ENCODE results near the gene MAP1S.

MAP1S gene

GRCh38 chr19:17722655-17723240 lies 3.5 kb downstream of the MAP1S start:
- Histone ChIP-seq H2AFZ (ENCODE audit: low read length) (no peak overlapping the region), H3K4me3 (ENCODE audit: low read length) (no peak overlapping the region), H3K79me2 (ENCODE audit: low read length) (peaks cover 14% of the 10 kb centered on the region), H3F3A (ENCODE audit: insufficient read depth, low read length) (no peaks in the 10 kb centered on the region), H3K9me3 (replicated peaks; ENCODE audit: insufficient read depth, low read length) (no peaks in the 10 kb centered on the region), H3K27me3 (replicated peaks; ENCODE audit: insufficient read depth, low read length) (no peaks in the 10 kb centered on the region), H3K4me1 (ENCODE audit: low read length) (peaks cover 13% of the 10 kb centered on the region), H4K20me1 (ENCODE audit: insufficient read depth, low read length) (no peaks in the 10 kb centered on the region), H3K36me3 (replicated peaks; ENCODE audit: insufficient read depth, low read length) (no peaks in the 10 kb centered on the region), H3K9ac (ENCODE audit: low read length) (no peak overlapping the region), H3K9me2 (replicated peaks; ENCODE audit: insufficient read depth, low read length) (no peaks in the 10 kb centered on the region), H3K4me2 (ENCODE audit: low read depth, low read length) (no peak overlapping the region), H3K27ac (ENCODE audit: low read length) (no peak overlapping the region)
- TF ChIP-seq EZH2 (optimal IDR thresholded peaks at IDR 0.05; ENCODE audit: low read depth, low read length) (no peak), EZH2phosphoT487 (IDR thresholded peaks at IDR 0.05; ENCODE audit: low read length) (no peak)
- TF ChIP-seq, protein P1, sequence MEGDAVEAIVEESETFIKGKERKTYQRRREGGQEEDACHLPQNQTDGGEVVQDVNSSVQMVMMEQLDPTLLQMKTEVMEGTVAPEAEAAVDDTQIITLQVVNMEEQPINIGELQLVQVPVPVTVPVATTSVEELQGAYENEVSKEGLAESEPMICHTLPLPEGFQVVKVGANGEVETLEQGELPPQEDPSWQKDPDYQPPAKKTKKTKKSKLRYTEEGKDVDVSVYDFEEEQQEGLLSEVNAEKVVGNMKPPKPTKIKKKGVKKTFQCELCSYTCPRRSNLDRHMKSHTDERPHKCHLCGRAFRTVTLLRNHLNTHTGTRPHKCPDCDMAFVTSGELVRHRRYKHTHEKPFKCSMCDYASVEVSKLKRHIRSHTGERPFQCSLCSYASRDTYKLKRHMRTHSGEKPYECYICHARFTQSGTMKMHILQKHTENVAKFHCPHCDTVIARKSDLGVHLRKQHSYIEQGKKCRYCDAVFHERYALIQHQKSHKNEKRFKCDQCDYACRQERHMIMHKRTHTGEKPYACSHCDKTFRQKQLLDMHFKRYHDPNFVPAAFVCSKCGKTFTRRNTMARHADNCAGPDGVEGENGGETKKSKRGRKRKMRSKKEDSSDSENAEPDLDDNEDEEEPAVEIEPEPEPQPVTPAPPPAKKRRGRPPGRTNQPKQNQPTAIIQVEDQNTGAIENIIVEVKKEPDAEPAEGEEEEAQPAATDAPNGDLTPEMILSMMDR (IDR thresholded peaks at IDR 0.05; ENCODE audit: low read length) = no peak
- no peak for DNase-seq

GRCh38 chr19:17724655-17725054 lies 5.4 kb downstream of the MAP1S start:
- Histone ChIP-seq H3K27ac (ENCODE audit: low read length) (no peak overlapping the region), H3K79me2 (ENCODE audit: low read length) (peaks cover 13% of the 10 kb centered on the region), H2AFZ (ENCODE audit: low read length) (no peak overlapping the region), H3K36me3 (replicated peaks; ENCODE audit: insufficient read depth, low read length) (no peaks in the 10 kb centered on the region), H4K20me1 (ENCODE audit: insufficient read depth, low read length) (no peaks in the 10 kb centered on the region), H3K9me3 (replicated peaks; ENCODE audit: insufficient read depth, low read length) (no peaks in the 10 kb centered on the region), H3F3A (ENCODE audit: insufficient read depth, low read length) (no peaks in the 10 kb centered on the region), H3K4me1 (ENCODE audit: low read length) (peaks cover 7% of the 10 kb centered on the region; the same call in 1 of the 2 replicates), H3K4me2 (ENCODE audit: low read depth, low read length) (no peak overlapping the region), H3K9me2 (replicated peaks; ENCODE audit: insufficient read depth, low read length) (no peaks in the 10 kb centered on the region), H3K9ac (ENCODE audit: low read length) (no peak overlapping the region), H3K27me3 (replicated peaks; ENCODE audit: insufficient read depth, low read length) (no peaks in the 10 kb centered on the region), H3K4me3 (ENCODE audit: low read length) (no peak overlapping the region)
- TF ChIP-seq EZH2phosphoT487 (IDR thresholded peaks at IDR 0.05; ENCODE audit: low read length) (no peak), EZH2 (optimal IDR thresholded peaks at IDR 0.05; ENCODE audit: low read depth, low read length) (no peak)
- TF ChIP-seq, protein P1 (IDR thresholded peaks at IDR 0.05; ENCODE audit: low read length) = no peak
- DNase-seq = no peak

GRCh38 chr19:17725422-17726078 lies 6.3 kb downstream of the MAP1S start:
- no peak for TF ChIP-seq EZH2phosphoT487 (IDR thresholded peaks at IDR 0.05; ENCODE audit: low read length)
- TF ChIP-seq, protein P1 (IDR thresholded peaks at IDR 0.05; ENCODE audit: low read length) = peak; percentile 28
- Histone ChIP-seq H4K20me1 (ENCODE audit: insufficient read depth, low read length) (no peaks in the 10 kb centered on the region), H3K4me3 (ENCODE audit: low read length) (no peak overlapping the region), H2AFZ (ENCODE audit: low read length) (no peak overlapping the region), H3K9ac (ENCODE audit: low read length) (no peak overlapping the region), H3K79me2 (ENCODE audit: low read length) (peaks cover 4% of the 10 kb centered on the region), H3K27ac (ENCODE audit: low read length) (no peak overlapping the region), H3K36me3 (replicated peaks; ENCODE audit: insufficient read depth, low read length) (no peaks in the 10 kb centered on the region), H3K4me1 (ENCODE audit: low read length) (peaks cover under 1% of the 10 kb centered on the region; the same call in 1 of the 2 replicates), H3K9me3 (replicated peaks; ENCODE audit: insufficient read depth, low read length) (no peaks in the 10 kb centered on the region), H3K4me2 (ENCODE audit: low read depth, low read length) (no peak overlapping the region), H3F3A (ENCODE audit: insufficient read depth, low read length) (no peaks in the 10 kb centered on the region), H3K9me2 (replicated peaks; ENCODE audit: insufficient read depth, low read length) (no peaks in the 10 kb centered on the region), H3K27me3 (replicated peaks; ENCODE audit: insufficient read depth, low read length) (no peaks in the 10 kb centered on the region)
- DNase-seq = no peak
